Breast epithelium (tissue), 4 donors: ENCODE results near the gene AATK. TPM values are rescaled to one million over a fixed set of nuclear protein-coding genes. Genes with fewer than 3 reads are reported as not detected.

Source experiments
- DNase-seq, 2 donors: peaks; one replicate each; pipeline ENCODE4 v3.0.0-alpha.2; 2019; ENCODE audit warnings: low spot score in 2 of 2
- H3K27ac ChIP-seq, 2 donors: fragments of 200-600 bp; sonication (generic) in 1 of 2; one replicate each; pipeline ENCODE4 v1.5.1; 2016 to 2019; ENCODE audit warnings: mild to moderate bottlenecking in 1 of 2
- H3K27me3 ChIP-seq, 2 donors: fragments of 200-600 bp; sonication (generic) in 1 of 2; one replicate each; pipeline versions ENCODE4 v1.5.1 to v1.6.0; 2017 to 2019; ENCODE audit warnings: control low read depth in 1 of 2, mild to moderate bottlenecking in 1 of 2
- H3K36me3 ChIP-seq: fragments of 200-600 bp; one replicate; pipeline ENCODE4 v1.5.1; 2019
- H3K4me1 ChIP-seq, 2 donors: fragments of 200-600 bp; sonication (generic); one replicate each; pipeline ENCODE4 v1.5.1; 2016 to 2019; ENCODE audit warnings: control low read depth in 1 of 2
- H3K4me3 ChIP-seq, 3 donors: fragments of 200-600 bp; sonication (generic); 1 replicate in 2 of 3; 2 replicates in 1 of 3; pipeline ENCODE4 v1.5.1; 2016 to 2019; ENCODE audit warnings: mild to moderate bottlenecking in 3 of 3, moderate library complexity in 2 of 3
- H3K9me3 ChIP-seq, 2 donors: fragments of 200-600 bp; sonication (generic) in 1 of 2; one replicate each; pipeline ENCODE4 v1.5.1; 2016 to 2019; ENCODE audit warnings: control low read depth in 1 of 2
- POLR2A ChIP-seq: fragments of 450-650 bp; IDR thresholded peaks from one replicate; pipeline ENCODE4 v1.6.1; 2016; ENCODE audit warnings: antibody characterized with exemption, mild to moderate bottlenecking, moderate library complexity
- POLR2AphosphoS5 ChIP-seq, 3 donors: sonication (generic); formaldehyde crosslinking; IDR thresholded peaks; one replicate each; pipeline ENCODE4 v1.6.1; 2017; ENCODE audit warnings: antibody characterized with exemption in 3 of 3
- intact Hi-C: fragments of 100-400 bp; cut with DNase I; formaldehyde crosslinking; loops from one replicate; pipeline ENCODE4 v1.15.1; 2023; ENCODE audit warnings: low total_unique reads
- total RNA-seq, 3 donors: library from RNA; depleted of rRNA; stranded (reverse); fragments of >200 nt; gene quantifications; one replicate each; pipeline ENCODE4 v1.1.0, GENCODE V29; 2016
- TF ChIP-seq, protein P1 (sequence below), 3 donors: fragments of 450-650 bp; IDR thresholded peaks; one replicate each; pipeline ENCODE4 v1.5.1; 2016 to 2017; ENCODE audit warnings: antibody characterized with exemption in 3 of 3, mild to moderate bottlenecking in 3 of 3, moderate library complexity in 3 of 3

Gene AATK
- total RNA-seq, 3 donors from 2014 or later = under 0.01 to 0.98 (median 0.73) TPM

DNA sequence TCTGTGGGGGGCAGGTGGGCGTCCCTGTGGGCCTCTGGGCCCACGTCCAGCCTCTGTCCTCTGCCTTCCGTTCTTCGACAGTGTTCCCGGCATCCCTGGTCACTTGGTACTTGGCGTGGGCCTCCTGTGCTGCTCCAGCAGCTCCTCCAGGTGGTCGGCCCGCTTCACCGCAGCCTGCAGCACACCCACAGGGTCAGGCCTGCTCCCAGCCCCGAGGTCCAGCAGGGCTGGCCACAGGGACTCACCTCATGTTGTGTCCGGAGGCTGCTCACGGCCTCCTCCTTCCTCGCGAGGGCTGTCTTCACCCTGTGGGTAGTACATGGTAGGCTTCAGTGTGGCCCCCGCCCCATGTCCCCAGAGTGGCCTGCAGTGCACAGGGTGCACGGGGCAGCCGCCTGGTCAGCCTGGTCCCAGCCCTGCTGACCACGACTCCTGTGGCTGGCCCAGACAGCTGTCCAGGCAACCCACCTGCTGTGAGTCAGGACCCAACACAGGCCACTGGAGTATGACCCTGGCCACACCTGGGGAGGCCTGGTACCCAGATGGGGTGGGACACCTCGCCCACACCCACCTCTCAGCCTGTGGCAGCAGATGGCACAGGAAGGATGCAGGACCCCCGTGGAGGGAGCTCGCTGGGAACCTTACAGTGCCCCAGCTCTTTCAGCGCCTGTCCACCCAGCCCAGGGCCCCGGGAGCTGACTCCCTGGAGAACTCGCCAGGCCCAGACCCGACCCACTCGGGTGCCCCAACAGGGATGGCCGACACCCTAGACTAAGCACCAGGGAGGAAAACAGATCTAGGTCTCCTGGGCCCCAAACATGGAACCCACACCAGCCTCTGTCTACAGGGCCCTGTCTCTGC, 23.9 kb upstream of the AATK start:
- DNase-seq = no peak
- no peaks in the 10 kb centered on the region for H3K36me3 ChIP-seq
- no peak overlapping the region for H3K4me3 ChIP-seq
- no peak overlapping the region for H3K27ac ChIP-seq
- H3K4me1 ChIP-seq = no peaks in the 10 kb centered on the region
- intact Hi-C loops = no loop called here
- TF ChIP-seq, protein P1, sequence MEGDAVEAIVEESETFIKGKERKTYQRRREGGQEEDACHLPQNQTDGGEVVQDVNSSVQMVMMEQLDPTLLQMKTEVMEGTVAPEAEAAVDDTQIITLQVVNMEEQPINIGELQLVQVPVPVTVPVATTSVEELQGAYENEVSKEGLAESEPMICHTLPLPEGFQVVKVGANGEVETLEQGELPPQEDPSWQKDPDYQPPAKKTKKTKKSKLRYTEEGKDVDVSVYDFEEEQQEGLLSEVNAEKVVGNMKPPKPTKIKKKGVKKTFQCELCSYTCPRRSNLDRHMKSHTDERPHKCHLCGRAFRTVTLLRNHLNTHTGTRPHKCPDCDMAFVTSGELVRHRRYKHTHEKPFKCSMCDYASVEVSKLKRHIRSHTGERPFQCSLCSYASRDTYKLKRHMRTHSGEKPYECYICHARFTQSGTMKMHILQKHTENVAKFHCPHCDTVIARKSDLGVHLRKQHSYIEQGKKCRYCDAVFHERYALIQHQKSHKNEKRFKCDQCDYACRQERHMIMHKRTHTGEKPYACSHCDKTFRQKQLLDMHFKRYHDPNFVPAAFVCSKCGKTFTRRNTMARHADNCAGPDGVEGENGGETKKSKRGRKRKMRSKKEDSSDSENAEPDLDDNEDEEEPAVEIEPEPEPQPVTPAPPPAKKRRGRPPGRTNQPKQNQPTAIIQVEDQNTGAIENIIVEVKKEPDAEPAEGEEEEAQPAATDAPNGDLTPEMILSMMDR (IDR thresholded peaks at IDR 0.05) = no peak
- no peak for TF ChIP-seq POLR2AphosphoS5 (IDR thresholded peaks at IDR 0.05)
- TF ChIP-seq POLR2A = no peak
- no peaks in the 10 kb centered on the region for H3K27me3 ChIP-seq
- no peaks in the 10 kb centered on the region for H3K9me3 ChIP-seq

DNA sequence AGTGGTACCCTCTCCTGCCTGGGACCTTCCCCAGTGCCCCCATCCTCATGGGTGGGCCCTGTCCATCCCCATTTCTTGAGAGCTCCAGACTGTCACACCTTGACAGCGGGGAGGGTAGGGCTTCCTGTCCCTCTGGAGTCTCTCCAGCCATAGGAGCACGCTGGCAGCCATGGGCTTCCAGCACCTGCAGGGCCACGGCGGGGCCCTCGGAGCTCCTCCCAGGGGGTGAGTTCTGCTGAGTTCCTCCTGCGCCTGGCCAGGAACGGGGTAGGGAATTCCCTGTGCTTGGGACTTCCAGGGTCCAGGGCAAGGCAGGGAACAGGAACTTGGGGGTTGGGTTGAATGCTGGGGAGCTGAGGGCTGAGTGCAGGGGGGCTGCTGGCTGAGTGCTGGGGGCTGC, 23.0 kb upstream of the AATK start:
- Histone ChIP-seq H3K4me1 (no peaks in the 10 kb centered on the region), H3K36me3 (no peaks in the 10 kb centered on the region), H3K4me3 (no peak overlapping the region), H3K9me3 (no peaks in the 10 kb centered on the region), H3K27ac (no peak overlapping the region), H3K27me3 (no peaks in the 10 kb centered on the region)
- intact Hi-C loops = no loop called here
- DNase-seq = no peak
- no peak for TF ChIP-seq POLR2AphosphoS5 (IDR thresholded peaks at IDR 0.05)
- TF ChIP-seq, protein P1 (IDR thresholded peaks at IDR 0.05) = no peak

DNA sequence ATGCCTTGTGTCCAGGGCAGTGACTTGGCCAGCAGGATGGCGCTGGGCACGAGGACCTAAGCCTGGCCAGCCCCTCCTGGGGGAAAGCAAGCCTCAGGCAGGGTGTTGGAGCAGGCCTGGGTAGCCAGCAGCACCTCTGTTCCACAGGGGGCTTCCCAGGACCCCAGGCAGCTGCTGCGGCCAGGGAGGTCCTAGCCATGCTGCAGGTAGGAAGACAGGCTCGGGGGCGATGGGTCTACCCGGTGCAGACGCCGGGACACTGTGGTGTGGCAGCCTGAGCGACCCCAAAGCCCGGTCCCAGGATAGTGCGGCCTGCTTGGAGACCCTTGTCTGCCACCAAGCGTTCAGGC, 22.4 kb upstream of the AATK start:
- Histone ChIP-seq H3K27ac (no peak overlapping the region), H3K4me1 (no peaks in the 10 kb centered on the region), H3K9me3 (peaks cover 0 to 3% of the 10 kb centered on the region in 2 donors), H3K4me3 (no peak overlapping the region), H3K36me3 (no peaks in the 10 kb centered on the region), H3K27me3 (peaks cover 0 to 4% of the 10 kb centered on the region in 2 donors)
- no peak for DNase-seq
- TF ChIP-seq POLR2A (no peak), POLR2AphosphoS5 (IDR thresholded peaks at IDR 0.05) (no peak)
- TF ChIP-seq, protein P1 (IDR thresholded peaks at IDR 0.05) = no peak
- intact Hi-C loops = no loop called here

DNA sequence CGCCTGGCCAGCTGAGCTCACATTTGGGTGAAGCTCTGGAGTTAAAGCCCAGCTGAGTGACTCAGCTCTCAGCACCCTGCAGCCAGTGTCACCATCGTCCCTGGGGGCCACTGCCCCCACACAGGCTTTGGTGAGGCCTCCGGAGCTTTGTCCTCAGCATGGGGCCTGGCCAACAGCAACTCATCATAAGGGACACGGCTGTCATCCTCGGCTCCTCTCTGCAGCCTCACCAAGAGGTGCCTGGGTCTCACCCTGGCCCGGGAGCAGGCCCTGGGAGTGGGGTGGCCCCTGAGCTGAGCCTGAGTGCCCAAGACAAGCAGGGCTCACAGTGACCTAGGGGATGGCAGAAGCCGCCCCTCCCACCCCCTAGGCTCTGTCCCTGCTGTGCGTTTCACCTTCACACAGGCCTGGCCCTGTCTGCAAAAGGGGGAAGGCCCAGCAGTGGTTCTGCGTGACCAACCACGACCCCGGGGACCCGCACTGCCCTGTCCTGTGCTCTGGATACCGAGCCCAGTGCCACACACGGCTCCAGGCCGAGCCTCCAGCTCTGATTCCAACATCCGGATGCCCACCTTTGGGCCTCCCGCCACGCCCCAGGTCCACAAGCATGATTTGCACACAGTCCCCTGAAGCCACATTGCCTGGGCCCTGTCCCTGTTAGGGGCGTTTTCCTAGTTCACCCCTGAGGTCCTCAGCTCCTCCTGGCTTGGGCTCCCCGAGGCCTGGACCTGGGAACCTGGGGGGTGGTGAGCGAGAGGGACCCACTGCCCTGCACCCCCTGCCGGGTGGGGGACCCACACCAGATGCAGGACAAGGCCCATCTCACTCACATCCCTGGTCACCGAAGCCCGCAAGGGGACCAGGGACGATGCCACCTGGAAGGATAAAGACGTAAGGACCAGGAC, 21.8 kb upstream of the AATK start:
- Histone ChIP-seq H3K4me1 (no peaks in the 10 kb centered on the region), H3K9me3 (peaks cover 0 to 3% of the 10 kb centered on the region in 2 donors), H3K27ac (no peak overlapping the region), H3K4me3 (no peak overlapping the region), H3K36me3 (no peaks in the 10 kb centered on the region), H3K27me3 (peaks cover 0 to 9% of the 10 kb centered on the region in 2 donors)
- TF ChIP-seq POLR2AphosphoS5 (IDR thresholded peaks at IDR 0.05) (no peak), POLR2A (no peak)
- TF ChIP-seq, protein P1 (IDR thresholded peaks at IDR 0.05) = no peak
- intact Hi-C loops = no loop called here
- DNase-seq = no peak

DNA sequence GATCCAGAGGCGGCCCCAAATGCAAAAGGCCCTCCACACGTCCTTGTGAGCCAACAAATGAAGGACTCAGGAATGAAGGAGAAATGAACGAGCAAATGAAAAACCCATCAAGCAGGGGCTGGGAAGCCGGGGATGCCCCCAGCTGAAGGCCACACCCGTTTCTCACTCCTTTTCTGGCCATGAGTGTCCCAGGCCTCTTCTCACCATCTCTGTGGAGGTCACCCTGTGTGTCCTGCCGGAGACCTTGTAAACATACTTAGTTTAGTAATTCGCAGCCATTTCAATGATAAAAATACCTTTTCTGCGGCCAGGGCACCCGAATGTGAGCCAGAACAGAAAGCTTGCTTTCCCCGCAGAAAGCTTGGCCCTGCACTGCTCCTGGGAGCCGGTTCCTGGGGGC, 21.1 kb upstream of the AATK start:
- intact Hi-C loops = no loop called here
- TF ChIP-seq POLR2AphosphoS5 (IDR thresholded peaks at IDR 0.05) = no peak
- TF ChIP-seq POLR2A = no peak

More for the DNA sequence above, 21.1 kb upstream of the AATK start:
- Histone ChIP-seq H3K9me3 (peaks cover 0 to 3% of the 10 kb centered on the region in 2 donors), H3K4me3 (no peak overlapping the region), H3K36me3 (no peaks in the 10 kb centered on the region), H3K4me1 (no peaks in the 10 kb centered on the region), H3K27ac (no peak overlapping the region), H3K27me3 (peaks cover 0 to 9% of the 10 kb centered on the region in 2 donors)
- no peak for DNase-seq
